Transverse colon (tissue), 4 donors: Measurements from ENCODE around the gene ZNRF3. TPM values are rescaled to one million over a fixed set of nuclear protein-coding genes. Genes with fewer than 3 reads are reported as not detected.

Source experiments
- DNase-seq: peaks from one replicate; pipeline ENCODE4 v3.0.0-alpha.2; 2019
- H3K27ac ChIP-seq, 4 donors: fragments of 200-600 bp; sonication (generic); 2 replicates each; pipeline ENCODE4 v1.5.1; 2016 to 2018; ENCODE audit warnings: inconsistent platforms in 4 of 4
- H3K27me3 ChIP-seq: fragments of 200-600 bp; sonication (generic); 2 replicates; pipeline ENCODE4 v1.5.1; 2017; ENCODE audit warnings: inconsistent platforms
- H3K36me3 ChIP-seq, 4 donors: fragments of 200-600 bp; sonication (generic); 2 replicates each; pipeline ENCODE4 v1.5.1; 2017 to 2019; ENCODE audit warnings: inconsistent platforms in 4 of 4
- H3K4me1 ChIP-seq, 4 donors: fragments of 200-600 bp; sonication (generic); 2 replicates each; pipeline ENCODE4 v1.5.1; 2017 to 2020; ENCODE audit warnings: inconsistent platforms in 4 of 4
- H3K4me3 ChIP-seq, 4 donors: fragments of 200-600 bp; sonication (generic); 1 replicate in 1 of 4; 2 replicates in 3 of 4; pipeline versions ENCODE4 v1.5.1 to v1.6.1; 2017 to 2019; ENCODE audit warnings: inconsistent platforms in 4 of 4
- H3K9me3 ChIP-seq, 2 donors: fragments of 200-600 bp; sonication (generic); 2 replicates each; pipeline ENCODE4 v1.5.1; 2017 to 2019; ENCODE audit warnings: inconsistent platforms in 2 of 2
- CTCF ChIP-seq, 5 experiments: fragments of 200-600 bp in 3 of 5; fragments of 450-650 bp in 2 of 5; sonication (generic) in 3 of 5; IDR thresholded peaks; 1 replicate in 2 of 5; 2 replicates in 3 of 5; pipeline ENCODE4 v1.5.1; 2016 to 2017; ENCODE audit warnings: antibody characterized with exemption in 5 of 5, inconsistent platforms in 3 of 5, mild to moderate bottlenecking in 2 of 5, moderate library complexity in 1 of 5
- EP300 ChIP-seq: sonication (generic); formaldehyde crosslinking; IDR thresholded peaks from one replicate; pipeline ENCODE4 v1.6.1; 2017; ENCODE audit warnings: antibody characterized with exemption, low read depth
- POLR2A ChIP-seq: fragments of 450-650 bp; IDR thresholded peaks from one replicate; pipeline ENCODE4 v1.6.1; 2016; ENCODE audit warnings: antibody characterized with exemption, mild to moderate bottlenecking, moderate library complexity
- POLR2AphosphoS5 ChIP-seq, 3 donors: sonication (generic); formaldehyde crosslinking; IDR thresholded peaks; one replicate each; pipeline ENCODE4 v1.6.1; 2016; ENCODE audit warnings: antibody characterized with exemption in 3 of 3
- WGBS, 2 donors: methylation state at CpG; one replicate each; pipeline ENCODE4 v1.1.5; 2018; ENCODE audit warnings: low coverage in 1 of 2; 5-methylcytosine and 5-hydroxymethylcytosine counted together
- in situ Hi-C, 4 donors: fragments of 200-750 bp; cut with MboI; loops; one replicate each; pipeline versions ENCODE4 v1.15.0 to v1.15.1; 2017; ENCODE audit warnings: low sequenced_read_pairs in 3 of 4, low pct_ligation_motif_present in 1 of 4, low pct_unique_long_range_greater_than_20kb in 1 of 4
- intact Hi-C: fragments of 100-400 bp; cut with DNase I; formaldehyde crosslinking; loops from one replicate; pipeline ENCODE4 v1.15.1; 2023; ENCODE audit warnings: low total_unique reads
- small RNA-seq, 4 donors: library from RNA; depleted of rRNA; stranded (forward); fragments of <200 nt; gene quantifications; one replicate each; pipeline ENCODE3, GENCODE V24; 2016
- total RNA-seq, 4 donors: library from RNA; depleted of rRNA; stranded (reverse); fragments of >200 nt; gene quantifications; one replicate each; pipeline ENCODE4 v1.1.0, GENCODE V29; 2016

The ZNRF3 gene
- total RNA-seq, 4 donors from 2014 or later: 4.5 to 10.7 (median 8.3) TPM

- DNase-seq: no peak
- TF ChIP-seq CTCF (IDR thresholded peaks at IDR 0.05) (no peak), EP300 (no peak), POLR2A (no peak), POLR2AphosphoS5 (IDR thresholded peaks at IDR 0.05) (no peak)
- in situ Hi-C loops (no loop called here), intact Hi-C loops (no loop called here)
- Histone ChIP-seq H3K9me3 (no peaks in the 10 kb centered on the region), H3K4me3 (no peak overlapping the region), H3K27ac (no peak overlapping the region), H3K4me1 (peaks cover 0 to 12% (median 5%) of the 10 kb centered on the region in 4 donors), H3K27me3 (no peaks in the 10 kb centered on the region), H3K36me3 (no peaks in the 10 kb centered on the region)
- 59 to 69% methylated on average over 2 to 4 of the region's 4 CpGs for WGBS, 2 donors
Measured at GRCh38 chr22:29106839-29107238, 223.5 kb downstream of the ZNRF3 start.

Small RNA genes lying within 50 kb of the gene (small RNA-seq; reads per million reads assigned to genes)
- gene Z93930.1: 0 reads per million in 4 donors

Other genes with a start within 250 kb of the ZNRF3 start
- 10 to 100 TPM in 2 of 4 donors, 1 to 10 TPM in 2; 7.6 to 84.2 (median 12.4) TPM for gene TTC28, start 203.7 kb upstream of the ZNRF3 start, total RNA-seq
- 10 to 100 TPM in 2 of 4 donors, 1 to 10 TPM in 1, not detected in 1; 6.6 to 12.1 (median 10.8) TPM for gene CHEK2, start 141.8 kb upstream of the ZNRF3 start, total RNA-seq
- gene HSCB, start 141.5 kb upstream of the ZNRF3 start, total RNA-seq: 10 to 100 TPM in 3 of 4 donors, 1 to 10 TPM in 1; 2.6 to 25.3 (median 20.5) TPM
- 10 to 100 TPM; 16.8 to 25.6 (median 20.6) TPM for gene CCDC117, start 110.9 kb upstream of the ZNRF3 start, total RNA-seq
- 100 to 1,000 TPM in 3 of 4 donors, 10 to 100 TPM in 1; 68.1 to 263 (median 190) TPM for gene XBP1, start 83.0 kb upstream of the ZNRF3 start, total RNA-seq
- gene C22orf31, start 178.3 kb downstream of the ZNRF3 start, total RNA-seq: not detected
- 10 to 100 TPM in 3 of 4 donors, 1 to 10 TPM in 1; 5.2 to 39.2 (median 20.1) TPM for gene KREMEN1, start 189.5 kb downstream of the ZNRF3 start, total RNA-seq